Epithelial cell of esophagus (primary cell): Measurements from ENCODE around the gene IGSF9B.

Experiments
- DNase-seq: peaks from one replicate; pipeline ENCODE4 v3.0.0; 2010; ENCODE audit warnings: low read depth
- H3K4me3 ChIP-seq: 2 replicates; pipeline ENCODE4 v1.5.1; 2011; ENCODE audit warnings: mild to moderate bottlenecking, low read length, control low read depth
- CTCF ChIP-seq: IDR thresholded peaks from 2 replicates; pipeline ENCODE4 v1.5.1; 2011; ENCODE audit warnings: low read depth, mild to moderate bottlenecking, low read length, control low read depth, inconsistent platforms; ENCODE audit not compliant: insufficient read depth; ENCODE audit errors: missing control alignments

Gene IGSF9B

GRCh38 chr11:133992121-133992520 lies 35.4 kb upstream of the IGSF9B start:
- no peak overlapping the region for H3K4me3 ChIP-seq
- no peak for TF ChIP-seq CTCF
- DNase-seq: no peak

GRCh38 chr11:133991101-133991500 lies 34.3 kb upstream of the IGSF9B start:
- H3K4me3 ChIP-seq: no peak overlapping the region
- no peak for TF ChIP-seq CTCF
- no peak for DNase-seq

GRCh38 chr11:133990501-133990900 lies 33.7 kb upstream of the IGSF9B start:
- H3K4me3 ChIP-seq: no peak overlapping the region
- DNase-seq: no peak
- no peak for TF ChIP-seq CTCF

DNA sequence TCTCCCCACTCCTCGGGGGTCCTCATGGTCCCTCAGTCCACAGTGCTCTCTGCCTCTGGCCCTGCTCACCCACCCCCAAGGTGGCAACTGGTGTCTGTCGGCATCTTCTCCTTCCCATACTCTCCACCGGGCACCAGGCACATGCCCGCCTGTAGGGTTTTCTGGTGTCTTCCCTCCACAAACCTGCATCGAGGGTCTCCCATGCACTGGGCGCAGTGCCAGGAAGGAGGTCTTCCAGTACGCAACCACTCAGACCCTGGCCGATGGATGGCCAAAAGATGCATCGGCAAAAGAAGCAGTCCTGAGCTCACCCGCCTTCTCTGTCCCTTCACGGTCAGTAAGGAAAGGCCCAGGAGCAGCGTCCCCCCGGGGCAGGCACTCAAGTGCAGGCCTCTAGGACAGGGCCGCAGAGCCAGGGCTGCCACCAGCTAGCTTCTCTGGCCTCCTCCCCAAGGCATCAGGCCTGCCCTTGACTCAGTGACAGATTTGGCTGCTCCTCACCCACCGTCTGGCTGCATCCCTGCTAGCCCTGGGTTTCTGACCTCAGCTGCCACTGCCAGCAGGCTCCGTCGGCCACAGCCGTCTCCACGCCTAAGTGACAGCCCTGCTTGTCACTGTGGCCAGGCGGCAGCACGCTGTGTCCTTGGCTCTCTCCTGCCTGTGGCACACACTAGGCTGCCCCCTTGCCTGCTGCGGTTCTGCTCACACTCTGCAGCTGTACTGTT lies 32.1 kb upstream of the IGSF9B start:
- no peak overlapping the region for H3K4me3 ChIP-seq
- no peak for DNase-seq
- TF ChIP-seq CTCF: no peak

DNA sequence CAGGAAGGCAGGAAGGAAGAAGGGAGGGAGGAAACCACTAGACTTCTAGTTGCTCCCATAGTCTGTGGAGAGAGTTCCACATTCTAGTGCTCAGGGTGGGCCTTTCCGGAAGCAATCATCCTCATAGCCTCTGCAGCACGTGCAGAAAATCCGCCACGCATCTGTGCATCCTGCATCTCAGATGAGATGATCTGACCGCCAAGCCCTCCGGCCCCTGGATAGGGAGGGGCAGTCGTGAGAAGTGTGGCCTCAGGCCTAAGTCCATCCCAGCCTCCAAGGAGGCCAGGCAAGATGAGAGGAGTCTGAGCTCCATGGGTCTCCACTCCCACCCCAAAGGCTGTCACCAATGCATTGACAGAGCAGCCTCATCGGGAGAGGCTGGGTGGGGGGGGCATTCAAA lies 30.4 kb upstream of the IGSF9B start:
- no peak for TF ChIP-seq CTCF
- no peak for DNase-seq

DNA sequence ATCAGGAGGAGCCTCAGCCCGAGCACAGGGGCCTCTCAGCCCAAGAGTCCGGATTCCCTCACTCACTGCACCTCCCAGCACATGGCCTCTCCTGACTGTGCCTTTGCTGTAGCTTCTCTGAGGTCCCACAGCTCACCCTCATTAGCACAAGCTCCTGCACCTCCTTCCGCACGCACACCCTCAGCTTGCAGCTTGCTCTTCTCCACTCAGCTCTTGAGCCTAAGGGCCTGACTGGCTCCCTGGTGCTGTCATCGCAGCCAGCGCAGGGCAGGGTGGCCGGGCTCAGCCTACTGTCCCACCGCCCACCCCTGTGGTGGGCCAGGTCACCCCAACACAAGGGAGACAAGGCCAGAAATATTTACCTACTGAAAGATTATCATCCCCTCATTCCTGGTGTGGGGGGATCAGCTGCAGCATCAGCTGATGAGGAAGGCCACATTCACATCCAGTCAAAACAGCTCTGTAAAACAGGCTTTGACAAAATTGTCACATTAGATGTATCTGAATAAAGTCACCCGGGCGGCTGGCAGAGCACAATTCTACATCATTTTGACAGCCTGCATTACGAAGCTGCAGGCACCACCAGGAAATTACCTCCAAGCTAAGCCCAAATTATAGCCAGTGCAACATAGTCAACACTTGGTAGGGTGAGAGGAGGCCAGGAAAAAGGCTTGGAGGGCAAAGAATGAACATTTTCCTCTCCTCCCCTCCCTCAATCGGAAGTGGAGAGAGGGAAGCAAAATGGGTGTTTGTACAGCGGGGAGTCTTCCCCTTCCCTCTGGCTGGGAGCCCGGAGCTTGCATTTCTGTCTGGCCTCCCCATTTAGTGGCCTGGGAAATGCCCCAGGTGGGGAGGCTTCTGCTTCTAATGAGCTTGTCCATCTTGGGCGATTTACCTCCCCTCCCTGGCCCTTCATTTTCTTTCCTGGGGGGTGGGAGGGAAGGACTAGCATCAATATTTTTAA lies 29.5 kb upstream of the IGSF9B start:
- no peak for DNase-seq
- H3K4me3 ChIP-seq: no peak overlapping the region
- no peak for TF ChIP-seq CTCF

More for the DNA sequence above, 30.4 kb upstream of the IGSF9B start:
- no peak overlapping the region for H3K4me3 ChIP-seq
